ENCODE data around the gene ATAD3C.
"Not testable (repeated sequence)": the region's sequence is repeated elsewhere in the genome, so short reads cannot be mapped to it uniquely, and the experiment has no call there.

Gene ATAD3C

DNA sequence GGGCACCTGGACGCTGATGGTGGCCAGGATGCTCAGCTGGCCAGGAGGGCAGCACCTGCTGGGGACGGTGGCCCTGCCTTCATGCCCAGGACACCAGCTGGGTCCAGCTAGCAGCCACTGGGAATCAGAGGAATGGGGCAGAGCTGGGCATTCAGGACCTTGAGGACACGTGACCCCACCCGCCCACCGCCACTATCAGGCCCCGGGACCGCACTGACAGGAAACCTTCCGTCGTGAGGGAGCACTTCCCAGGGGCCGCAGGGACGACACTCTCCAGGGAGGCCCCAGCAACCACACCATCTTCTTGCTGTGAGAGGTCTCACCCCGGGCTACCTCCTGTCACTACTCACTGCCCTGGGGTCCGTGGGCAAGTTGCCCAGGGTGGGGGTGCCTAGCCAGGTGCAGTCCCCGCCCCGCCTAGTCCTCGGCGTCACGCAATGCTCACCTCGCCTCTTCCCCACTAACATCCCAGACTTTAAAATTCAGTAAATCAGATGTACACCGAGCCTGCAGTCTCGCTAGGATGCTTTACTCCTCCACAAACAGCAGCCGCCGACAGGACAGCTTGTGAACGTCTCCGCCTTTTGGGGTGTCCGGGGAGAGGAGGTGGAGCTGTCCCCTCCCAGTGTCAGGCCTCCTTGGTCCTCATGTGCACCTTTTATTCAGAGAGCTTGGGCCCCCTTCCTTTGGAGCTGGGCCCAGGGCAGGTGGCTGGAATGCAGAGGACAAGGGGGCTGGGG, 9.1 kb upstream of the ATAD3C start:
- H3K4me3 ChIP-seq (ENCODE audit: low read depth in 1 of 2, low read length in 2 of 2), result no peak overlapping the region
- peaks cover 3% of the 10 kb centered on the region for H3K27me3 ChIP-seq (ENCODE audit: low read depth, low read length)
- H3K36me3 ChIP-seq (ENCODE audit: control insufficient read depth in 1 of 2, insufficient read depth in 2 of 2, low read length in 2 of 2), result peaks cover 0 to 7% of the 10 kb centered on the region in 2 donors
- peaks cover 0 to 50% of the 10 kb centered on the region in 2 donors for H3K4me1 ChIP-seq (ENCODE audit: control insufficient read depth in 1 of 2, insufficient read depth in 2 of 2, low read length in 2 of 2)
- H3K27ac ChIP-seq (ENCODE audit: low read length), result no peak overlapping the region
- H3K9me3 ChIP-seq (ENCODE audit: control insufficient read depth in 1 of 2, low read length in 2 of 2), result no peaks in the 10 kb centered on the region

GRCh38 chr1:1441002-1441888, 8.2 kb upstream of the ATAD3C start:
- no peak overlapping the region for H3K27ac ChIP-seq (ENCODE audit: low read length)
- H3K27me3 ChIP-seq (ENCODE audit: low read depth, low read length), result peaks cover 3% of the 10 kb centered on the region
- peaks cover 0 to 46% of the 10 kb centered on the region in 2 donors for H3K4me1 ChIP-seq (ENCODE audit: control insufficient read depth in 1 of 2, insufficient read depth in 2 of 2, low read length in 2 of 2)
- no peak overlapping the region for H3K4me3 ChIP-seq (ENCODE audit: low read depth in 1 of 2, low read length in 2 of 2)
- H3K36me3 ChIP-seq (ENCODE audit: control insufficient read depth in 1 of 2, insufficient read depth in 2 of 2, low read length in 2 of 2), result peaks cover 0 to 7% of the 10 kb centered on the region in 2 donors
- H3K9me3 ChIP-seq (ENCODE audit: control insufficient read depth in 1 of 2, low read length in 2 of 2), result no peaks in the 10 kb centered on the region

- Histone ChIP-seq H3K36me3 (ENCODE audit: control insufficient read depth in 1 of 2, insufficient read depth in 2 of 2, low read length in 2 of 2) (peaks cover 0 to 7% of the 10 kb centered on the region in 2 donors), H3K27ac (ENCODE audit: low read length) (no peak overlapping the region), H3K27me3 (ENCODE audit: low read depth, low read length) (no peaks in the 10 kb centered on the region), H3K4me1 (ENCODE audit: control insufficient read depth in 1 of 2, insufficient read depth in 2 of 2, low read length in 2 of 2) (peaks cover 0 to 36% of the 10 kb centered on the region in 2 donors), H3K4me3 (ENCODE audit: low read depth in 1 of 2, low read length in 2 of 2) (no peak overlapping the region), H3K9me3 (ENCODE audit: control insufficient read depth in 1 of 2, low read length in 2 of 2) (no peaks in the 10 kb centered on the region)
Measured at GRCh38 chr1:1442069-1442770, 7.3 kb upstream of the ATAD3C start.

- H3K4me3 ChIP-seq (ENCODE audit: low read depth in 1 of 2, low read length in 2 of 2); H3K9me3 ChIP-seq (ENCODE audit: control insufficient read depth in 1 of 2, low read length in 2 of 2); H3K27ac ChIP-seq (ENCODE audit: low read length); H3K4me1 ChIP-seq (ENCODE audit: control insufficient read depth in 1 of 2, insufficient read depth in 2 of 2, low read length in 2 of 2); H3K36me3 ChIP-seq (ENCODE audit: control insufficient read depth in 1 of 2, insufficient read depth in 2 of 2, low read length in 2 of 2); H3K27me3 ChIP-seq (ENCODE audit: low read depth, low read length): not testable (repeated sequence)
Measured at GRCh38 chr1:1446631-1447030, 2.9 kb upstream of the ATAD3C start.

DNA sequence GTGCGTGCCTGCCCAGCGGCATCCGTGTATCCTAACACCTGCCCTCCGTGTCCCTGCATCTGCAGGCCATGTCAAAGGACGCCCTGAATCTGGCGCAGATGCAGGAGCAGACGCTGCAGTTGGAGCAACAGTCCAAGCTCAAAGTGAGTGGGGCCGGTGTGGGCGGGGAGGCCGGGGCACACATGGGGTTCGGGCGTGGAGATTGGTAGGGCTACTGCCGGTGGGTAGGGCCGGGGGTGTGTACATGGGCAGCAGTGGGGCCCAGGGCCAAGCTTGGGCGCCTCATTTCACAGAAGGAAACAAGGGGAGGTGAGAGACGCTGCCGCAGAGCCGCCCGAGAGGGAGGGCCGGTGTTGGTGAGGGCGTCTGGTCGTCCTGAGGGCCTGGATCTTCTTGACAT, 1.1 kb downstream of the ATAD3C start:
- H3K4me3 ChIP-seq (ENCODE audit: low read depth in 1 of 2, low read length in 2 of 2); H3K36me3 ChIP-seq (ENCODE audit: control insufficient read depth in 1 of 2, insufficient read depth in 2 of 2, low read length in 2 of 2); H3K9me3 ChIP-seq (ENCODE audit: control insufficient read depth in 1 of 2, low read length in 2 of 2); H3K4me1 ChIP-seq (ENCODE audit: control insufficient read depth in 1 of 2, insufficient read depth in 2 of 2, low read length in 2 of 2); H3K27me3 ChIP-seq (ENCODE audit: low read depth, low read length); H3K27ac ChIP-seq (ENCODE audit: low read length): not testable (repeated sequence)

DNA sequence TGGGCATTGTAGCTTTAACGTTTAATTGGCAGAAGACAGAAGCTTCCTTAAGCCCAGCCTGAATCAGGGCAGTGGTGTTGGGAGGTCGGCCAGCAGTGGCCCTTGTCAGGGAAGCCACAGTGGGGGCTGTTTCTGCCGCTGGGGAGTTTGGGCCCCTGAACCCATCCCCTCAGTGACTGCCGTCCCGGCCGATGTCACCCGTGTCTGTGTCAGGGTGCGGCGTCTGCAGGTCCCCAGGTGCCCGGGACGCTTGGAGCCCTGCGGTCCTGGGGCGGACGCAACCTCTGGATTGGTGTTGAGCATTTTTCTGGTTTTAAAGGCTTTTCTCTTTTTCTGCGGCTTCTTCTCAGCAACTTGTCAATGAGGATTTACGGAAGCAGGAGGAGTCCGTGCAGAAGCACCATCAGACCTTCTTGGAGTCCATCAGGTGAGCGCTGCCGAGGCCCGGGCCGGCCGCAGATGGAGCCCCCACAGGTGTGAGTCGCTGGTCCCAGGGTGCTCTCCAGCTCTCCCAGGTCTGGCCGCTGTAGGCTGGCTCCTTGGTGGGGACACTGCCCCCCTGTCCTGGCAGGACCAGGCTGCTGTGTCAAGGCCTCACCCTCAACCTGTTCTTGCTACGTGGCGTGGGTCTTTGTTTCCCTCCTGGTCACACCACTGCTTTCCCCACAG, 2.3 kb downstream of the ATAD3C start:
- no peaks in the 10 kb centered on the region for H3K9me3 ChIP-seq (ENCODE audit: control insufficient read depth in 1 of 2, low read length in 2 of 2)
- no peak overlapping the region for H3K4me3 ChIP-seq (ENCODE audit: low read depth in 1 of 2, low read length in 2 of 2)
- no peaks in the 10 kb centered on the region for H3K36me3 ChIP-seq (ENCODE audit: control insufficient read depth in 1 of 2, insufficient read depth in 2 of 2, low read length in 2 of 2)
- H3K27ac ChIP-seq (ENCODE audit: low read length), result no peak overlapping the region
- H3K4me1 ChIP-seq (ENCODE audit: control insufficient read depth in 1 of 2, insufficient read depth in 2 of 2, low read length in 2 of 2), result no peaks in the 10 kb centered on the region
- no peaks in the 10 kb centered on the region for H3K27me3 ChIP-seq (ENCODE audit: low read depth, low read length)

DNA sequence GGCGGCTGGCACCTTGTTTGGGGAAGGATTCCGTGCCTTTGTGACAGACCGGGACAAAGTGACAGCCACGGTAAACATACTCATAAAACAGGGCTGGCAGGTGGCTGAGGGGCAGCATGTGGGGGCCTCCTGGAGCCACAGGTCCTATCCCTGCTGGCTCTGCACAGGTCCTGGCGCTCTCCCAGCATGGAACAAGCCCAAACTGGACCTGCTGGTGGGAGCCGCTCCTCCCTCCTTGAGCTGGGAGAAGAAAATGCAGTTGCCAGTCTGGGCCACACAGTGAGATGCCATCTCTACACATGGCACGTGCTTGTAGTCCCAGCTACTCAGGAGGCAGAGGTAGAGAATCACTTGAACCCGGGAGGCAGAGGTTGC, 2.9 kb downstream of the ATAD3C start:
- H3K9me3 ChIP-seq (ENCODE audit: control insufficient read depth in 1 of 2, low read length in 2 of 2); H3K27ac ChIP-seq (ENCODE audit: low read length); H3K36me3 ChIP-seq (ENCODE audit: control insufficient read depth in 1 of 2, insufficient read depth in 2 of 2, low read length in 2 of 2); H3K27me3 ChIP-seq (ENCODE audit: low read depth, low read length); H3K4me1 ChIP-seq (ENCODE audit: control insufficient read depth in 1 of 2, insufficient read depth in 2 of 2, low read length in 2 of 2); H3K4me3 ChIP-seq (ENCODE audit: low read depth in 1 of 2, low read length in 2 of 2): not testable (repeated sequence)

DNA sequence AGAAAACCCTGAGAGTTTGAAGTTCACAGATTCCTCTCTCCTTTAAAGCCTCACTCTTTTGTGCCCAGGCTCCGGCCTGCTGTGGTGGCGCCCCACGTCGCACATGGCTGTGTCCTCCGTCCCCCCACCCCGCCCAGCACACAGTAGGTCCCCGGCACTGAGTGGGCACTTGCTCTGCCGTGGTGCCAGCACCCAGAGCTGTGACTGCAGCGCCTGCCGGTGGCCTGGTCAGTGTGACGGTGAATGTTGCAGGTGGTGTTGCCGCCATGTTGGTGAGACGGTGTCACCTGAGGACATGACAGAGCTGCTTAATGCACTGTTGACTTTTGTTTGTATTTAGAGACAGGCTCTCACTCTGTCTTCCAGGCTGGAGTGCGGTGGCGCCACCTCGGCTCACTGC, 3.4 kb downstream of the ATAD3C start:
- Histone ChIP-seq H3K9me3 (ENCODE audit: control insufficient read depth in 1 of 2, low read length in 2 of 2) (no peaks in the 10 kb centered on the region), H3K36me3 (ENCODE audit: control insufficient read depth in 1 of 2, insufficient read depth in 2 of 2, low read length in 2 of 2) (no peaks in the 10 kb centered on the region), H3K4me1 (ENCODE audit: control insufficient read depth in 1 of 2, insufficient read depth in 2 of 2, low read length in 2 of 2) (no peaks in the 10 kb centered on the region), H3K4me3 (ENCODE audit: low read depth in 1 of 2, low read length in 2 of 2) (no peak overlapping the region), H3K27ac (ENCODE audit: low read length) (no peak overlapping the region), H3K27me3 (ENCODE audit: low read depth, low read length) (no peaks in the 10 kb centered on the region)

GRCh38 chr1:1454286-1455056, 5.0 kb downstream of the ATAD3C start:
- not testable (repeated sequence) for H3K4me3 ChIP-seq (ENCODE audit: low read depth in 1 of 2, low read length in 2 of 2); H3K27ac ChIP-seq (ENCODE audit: low read length); H3K27me3 ChIP-seq (ENCODE audit: low read depth, low read length); H3K36me3 ChIP-seq (ENCODE audit: control insufficient read depth in 1 of 2, insufficient read depth in 2 of 2, low read length in 2 of 2); H3K9me3 ChIP-seq (ENCODE audit: control insufficient read depth in 1 of 2, low read length in 2 of 2); H3K4me1 ChIP-seq (ENCODE audit: control insufficient read depth in 1 of 2, insufficient read depth in 2 of 2, low read length in 2 of 2)

GRCh38 chr1:1455366-1455884, 5.9 kb downstream of the ATAD3C start:
- Histone ChIP-seq H3K27ac (ENCODE audit: low read length) (no peak overlapping the region), H3K9me3 (ENCODE audit: control insufficient read depth in 1 of 2, low read length in 2 of 2) (no peaks in the 10 kb centered on the region), H3K4me3 (ENCODE audit: low read depth in 1 of 2, low read length in 2 of 2) (no peak overlapping the region), H3K27me3 (ENCODE audit: low read depth, low read length) (no peaks in the 10 kb centered on the region), H3K4me1 (ENCODE audit: control insufficient read depth in 1 of 2, insufficient read depth in 2 of 2, low read length in 2 of 2) (no peaks in the 10 kb centered on the region), H3K36me3 (ENCODE audit: control insufficient read depth in 1 of 2, insufficient read depth in 2 of 2, low read length in 2 of 2) (no peaks in the 10 kb centered on the region)

Measured in muscle layer of duodenum (tissue), 2 donors.